ENCODE measurements around the gene TNK1. TPM values are rescaled to one million over a fixed set of nuclear protein-coding genes. Genes with fewer than 3 reads are reported as not detected.

The TNK1 gene
- total RNA-seq, 1 experiment from 2014 or later = 16.8 TPM

GRCh38 chr17:7403977-7404736 lies 23.3 kb downstream of the TNK1 start, which contains the start of gene TMEM256:
Gene TMEM256, minus strand, starts transcription at chr17:7404097. Its CDS starts 13 bp downstream, at chr17:7404084.
- H3K9ac ChIP-seq (ENCODE audit: low read length) = peak within 1 kb of the TSS; percentile 84
- no peaks in the 10 kb centered on the region; a peak in 1 of 4 replicates for H3K36me3 ChIP-seq (ENCODE audit: control insufficient read depth in 1 of 2, insufficient read depth in 2 of 2, low read length in 2 of 2)
- H3K9me2 ChIP-seq (ENCODE audit: insufficient read depth) = no peaks in the 10 kb centered on the region
- H3K4me3 ChIP-seq (replicated peaks in 1 of 2; ENCODE audit: low read depth in 1 of 2, low read length in 2 of 2) = peak within 1 kb of the TSS; percentile 61 to 83
- TF ChIP-seq ZFX (IDR thresholded peaks at IDR 0.05) = no peak
- no peak for TF ChIP-seq ZNF274 (IDR thresholded peaks at IDR 0.05; ENCODE audit: low read depth, low read length)
- TF ChIP-seq CTCF (IDR thresholded peaks at IDR 0.05 in 2 of 3, conservative IDR thresholded peaks at IDR 0.05 in 1 of 3; ENCODE audit: borderline replicate concordance in 1 of 3, insufficient read depth in 1 of 3, low read depth in 2 of 3, low read length in 2 of 3) = no peak
- peak; percentile 87 for TF ChIP-seq POLR2A (IDR thresholded peaks at IDR 0.05; ENCODE audit: borderline replicate concordance, extremely low read depth, insufficient read depth, insufficient read length)
- TF ChIP-seq SP1 (IDR thresholded peaks at IDR 0.05; ENCODE audit: low read depth) = peak; percentile 93
- TF ChIP-seq FOSL1 (IDR thresholded peaks at IDR 0.05; ENCODE audit: low read depth) = no peak
- TF ChIP-seq EZH2phosphoT487 (IDR thresholded peaks at IDR 0.05; ENCODE audit: borderline replicate concordance) = no peak
- TF ChIP-seq SRF (IDR thresholded peaks at IDR 0.05; ENCODE audit: low read depth) = no peak; the same call in 1 of the 2 replicates
- peak; percentile 86 for TF ChIP-seq YY1 (IDR thresholded peaks at IDR 0.05; ENCODE audit: extremely low read depth, insufficient replicate concordance, low read depth, low read length)
- peak; percentile 94 for TF ChIP-seq POLR2AphosphoS5 (IDR thresholded peaks at IDR 0.05; ENCODE audit: low read depth, low read length)
- no peak for TF ChIP-seq JUND (IDR thresholded peaks at IDR 0.05)
- TF ChIP-seq SIN3A (IDR thresholded peaks at IDR 0.05; ENCODE audit: low read depth) = 0 out of 2 replicates have a peak, but pooled peaks have one; percentile 47
- RAD21 ChIA-PET (ENCODE audit: low non-redundant PET in 1 of 2, low total read pairs in 2 of 2, uncharacterized antibody in 2 of 2, unreplicated experiment in 2 of 2) = interaction anchor here (0.5 to 1.3 kb wide), 4 partner anchors 10 to 123 kb away, joined by 3 read pairs; partner anchors contain the start of genes NEURL4 (in 1 of the 2), PLSCR3 (in 1 of the 2) and SLC2A4 (in 1 of the 2)
- H3K27me3 ChIP-seq (ENCODE audit: insufficient read depth, low read length) = no peaks in the 10 kb centered on the region
- no peaks in the 10 kb centered on the region for H3K9me3 ChIP-seq (ENCODE audit: control insufficient read depth in 1 of 2, insufficient read depth in 1 of 2, low read depth in 1 of 2, low read length in 2 of 2)
- CTCF ChIA-PET = interaction anchor here (0.6 to 1.4 kb wide), 9 partner anchors 10 to 438 kb away, joined by 3 to 20 read pairs (median 4); partner anchors contain the start of genes PLSCR3, TMEM102, TMEM95 and TNK1
- H3K4me1 ChIP-seq (ENCODE audit: control insufficient read depth in 1 of 2, insufficient read depth in 2 of 2, low read length in 2 of 2) = peaks cover 33 to 48% of the 10 kb centered on the region in 2 experiments
- H3K79me2 ChIP-seq (ENCODE audit: insufficient read depth, low read length) = peaks cover 8% of the 10 kb centered on the region
- peak within 1 kb of the TSS; percentile 70 for H3K27ac ChIP-seq (ENCODE audit: low read depth, low read length)
- no peak within 1 kb of the TSS for H2AFZ ChIP-seq (ENCODE audit: low read depth, low read length, poor library complexity, severe bottlenecking)
- intact Hi-C loops (cut with micrococcal nuclease) = loop anchor here (1.0 kb wide), 1 partner anchor 31 kb away; the partner anchor contains the start of gene TMEM102
- peak within 1 kb of the TSS; percentile 81 for H3K4me2 ChIP-seq (ENCODE audit: low read length)
- no peaks in the 10 kb centered on the region for H4K20me1 ChIP-seq (ENCODE audit: insufficient read depth)
- no TSS peak for BruUV-seq (replicated peaks)
- POLR2A ChIA-PET = interaction anchor here (0.6 to 2.3 kb wide), 32 partner anchors 9 to 453 kb away, joined by 3 to 33 read pairs (median 4); partner anchors contain the start of genes ACAP1, MPDU1, NAA38 and NEURL4
- DNase-seq (ENCODE audit: low read depth, low spot score) = peak; percentile 98
- ATAC-seq = peak; percentile 88

Measured in HCT116 (cell line).